ENCODE data around the gene ACKR2.
A peak's percentile ranks its signal among the peaks of the same experiment; 100 is the strongest.

The ACKR2 gene

GRCh38 chr3:42780892-42781700, 28.1 kb upstream of the ACKR2 start:
- no peaks in the 10 kb centered on the region; the same call in 1 of the 2 replicates for H3K4me1 ChIP-seq
- H3K27me3 ChIP-seq = no peaks in the 10 kb centered on the region
- no peaks in the 10 kb centered on the region for H3K36me3 ChIP-seq
- DNase-seq = peak; percentile 15
- H3K9me3 ChIP-seq = no peaks in the 10 kb centered on the region
- TF ChIP-seq CTCF (IDR thresholded peaks at IDR 0.05; ENCODE audit: low read depth, low read length) = peak; percentile 59
- no peak overlapping the region for H3K4me3 ChIP-seq (ENCODE audit: low read depth, low read length)

GRCh38 chr3:42786212-42786611, 23.0 kb upstream of the ACKR2 start:
- Histone ChIP-seq H3K4me1 (no peaks in the 10 kb centered on the region), H3K27me3 (no peaks in the 10 kb centered on the region), H3K36me3 (no peaks in the 10 kb centered on the region), H3K4me3 (ENCODE audit: low read depth, low read length) (no peak overlapping the region), H3K9me3 (no peaks in the 10 kb centered on the region)
- no peak for DNase-seq
- TF ChIP-seq CTCF (IDR thresholded peaks at IDR 0.05; ENCODE audit: low read depth, low read length) = no peak

- no peak for TF ChIP-seq CTCF (IDR thresholded peaks at IDR 0.05; ENCODE audit: low read depth, low read length)
- Histone ChIP-seq H3K4me1 (no peaks in the 10 kb centered on the region), H3K9me3 (no peaks in the 10 kb centered on the region), H3K4me3 (ENCODE audit: low read depth, low read length) (no peak overlapping the region), H3K36me3 (no peaks in the 10 kb centered on the region), H3K27me3 (no peaks in the 10 kb centered on the region)
- no peak for DNase-seq
These were observed 22.6 kb upstream of the ACKR2 start for GRCh38 chr3:42786631-42787030.

GRCh38 chr3:42790714-42791229, 18.5 kb upstream of the ACKR2 start:
- Histone ChIP-seq H3K4me3 (ENCODE audit: low read depth, low read length) (no peak overlapping the region), H3K36me3 (no peaks in the 10 kb centered on the region), H3K4me1 (no peaks in the 10 kb centered on the region), H3K27me3 (no peaks in the 10 kb centered on the region), H3K9me3 (no peaks in the 10 kb centered on the region)
- DNase-seq = no peak
- TF ChIP-seq CTCF (IDR thresholded peaks at IDR 0.05; ENCODE audit: low read depth, low read length) = no peak

- no peaks in the 10 kb centered on the region for H3K36me3 ChIP-seq
- no peak for TF ChIP-seq CTCF (IDR thresholded peaks at IDR 0.05; ENCODE audit: low read depth, low read length)
- H3K27me3 ChIP-seq = no peaks in the 10 kb centered on the region
- H3K4me3 ChIP-seq (ENCODE audit: low read depth, low read length) = no peak overlapping the region
- no peaks in the 10 kb centered on the region for H3K9me3 ChIP-seq
- H3K4me1 ChIP-seq = no peaks in the 10 kb centered on the region
- DNase-seq = no peak
These were observed 13.5 kb upstream of the ACKR2 start for GRCh38 chr3:42795621-42796181.

- TF ChIP-seq CTCF (IDR thresholded peaks at IDR 0.05; ENCODE audit: low read depth, low read length) = no peak
- Histone ChIP-seq H3K9me3 (no peaks in the 10 kb centered on the region), H3K27me3 (no peaks in the 10 kb centered on the region), H3K4me3 (ENCODE audit: low read depth, low read length) (no peak overlapping the region), H3K36me3 (no peaks in the 10 kb centered on the region), H3K4me1 (no peaks in the 10 kb centered on the region)
- no peak for DNase-seq
These were observed 12.8 kb upstream of the ACKR2 start for GRCh38 chr3:42796332-42796885.

All from BE2C (cell line).